Keratinocyte (primary cell): ENCODE data around the gene PLXND1.

Source experiments
- EZH2 ChIP-seq: IDR thresholded peaks from one replicate; pipeline ENCODE4 v1.6.1; 2012; ENCODE audit warnings: inconsistent platforms, mild to moderate bottlenecking, low read length, moderate library complexity
- TF ChIP-seq, protein P1 (sequence below), 3 experiments: IDR thresholded peaks in 1 of 3; conservative IDR thresholded peaks in 1 of 3; optimal IDR thresholded peaks in 1 of 3; 2 replicates in 2 of 3; 3 replicates in 1 of 3; pipeline versions ENCODE3 to v1.5.1; 2011; ENCODE audit warnings: low read length in 3 of 3, mild to moderate bottlenecking in 3 of 3, moderate library complexity in 2 of 3, control low read depth in 1 of 3, inconsistent platforms in 1 of 3; ENCODE audit not compliant: insufficient read depth in 2 of 3; ENCODE audit errors: extremely low read depth in 1 of 3

DNA sequence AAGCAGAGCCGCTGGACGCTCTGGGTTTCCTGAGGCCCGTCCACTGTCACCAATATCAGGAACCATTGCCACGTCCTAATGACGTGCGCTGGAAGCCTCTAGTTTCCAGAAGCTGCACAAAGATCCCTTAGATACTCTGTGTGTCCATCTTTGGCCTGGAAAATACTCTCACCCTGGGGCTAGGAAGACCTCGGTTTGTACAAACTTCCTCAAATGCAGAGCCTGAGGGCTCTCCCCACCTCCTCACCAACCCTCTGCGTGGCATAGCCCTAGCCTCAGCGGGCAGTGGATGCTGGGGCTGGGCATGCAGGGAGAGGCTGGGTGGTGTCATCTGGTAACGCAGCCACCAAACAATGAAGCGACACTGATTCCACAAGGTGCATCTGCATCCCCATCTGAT, 74.8 kb downstream of the PLXND1 start:
- TF ChIP-seq, protein P1, sequence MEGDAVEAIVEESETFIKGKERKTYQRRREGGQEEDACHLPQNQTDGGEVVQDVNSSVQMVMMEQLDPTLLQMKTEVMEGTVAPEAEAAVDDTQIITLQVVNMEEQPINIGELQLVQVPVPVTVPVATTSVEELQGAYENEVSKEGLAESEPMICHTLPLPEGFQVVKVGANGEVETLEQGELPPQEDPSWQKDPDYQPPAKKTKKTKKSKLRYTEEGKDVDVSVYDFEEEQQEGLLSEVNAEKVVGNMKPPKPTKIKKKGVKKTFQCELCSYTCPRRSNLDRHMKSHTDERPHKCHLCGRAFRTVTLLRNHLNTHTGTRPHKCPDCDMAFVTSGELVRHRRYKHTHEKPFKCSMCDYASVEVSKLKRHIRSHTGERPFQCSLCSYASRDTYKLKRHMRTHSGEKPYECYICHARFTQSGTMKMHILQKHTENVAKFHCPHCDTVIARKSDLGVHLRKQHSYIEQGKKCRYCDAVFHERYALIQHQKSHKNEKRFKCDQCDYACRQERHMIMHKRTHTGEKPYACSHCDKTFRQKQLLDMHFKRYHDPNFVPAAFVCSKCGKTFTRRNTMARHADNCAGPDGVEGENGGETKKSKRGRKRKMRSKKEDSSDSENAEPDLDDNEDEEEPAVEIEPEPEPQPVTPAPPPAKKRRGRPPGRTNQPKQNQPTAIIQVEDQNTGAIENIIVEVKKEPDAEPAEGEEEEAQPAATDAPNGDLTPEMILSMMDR (optimal IDR thresholded peaks at IDR 0.05 in 1 of 3, IDR thresholded peaks at IDR 0.05 in 1 of 3, conservative IDR thresholded peaks at IDR 0.05 in 1 of 3; ENCODE audit: extremely low read depth in 1 of 3, insufficient read depth in 2 of 3, low read length in 3 of 3): no peak
- no peak for TF ChIP-seq EZH2
